Hematopoietic multipotent progenitor cell treated with erythropoietin and hydrocortisone succinate and interleukin-3 and kit ligand, for 8 days (in vitro differentiated cells): ENCODE measurements around the gene ZDHHC20.

Experiments used
- DNase-seq: peaks from one replicate; pipeline ENCODE4 v3.0.0-alpha.2; 2015

Gene ZDHHC20, protein sequence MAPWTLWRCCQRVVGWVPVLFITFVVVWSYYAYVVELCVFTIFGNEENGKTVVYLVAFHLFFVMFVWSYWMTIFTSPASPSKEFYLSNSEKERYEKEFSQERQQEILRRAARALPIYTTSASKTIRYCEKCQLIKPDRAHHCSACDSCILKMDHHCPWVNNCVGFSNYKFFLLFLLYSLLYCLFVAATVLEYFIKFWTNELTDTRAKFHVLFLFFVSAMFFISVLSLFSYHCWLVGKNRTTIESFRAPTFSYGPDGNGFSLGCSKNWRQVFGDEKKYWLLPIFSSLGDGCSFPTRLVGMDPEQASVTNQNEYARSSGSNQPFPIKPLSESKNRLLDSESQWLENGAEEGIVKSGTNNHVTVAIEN

DNA sequence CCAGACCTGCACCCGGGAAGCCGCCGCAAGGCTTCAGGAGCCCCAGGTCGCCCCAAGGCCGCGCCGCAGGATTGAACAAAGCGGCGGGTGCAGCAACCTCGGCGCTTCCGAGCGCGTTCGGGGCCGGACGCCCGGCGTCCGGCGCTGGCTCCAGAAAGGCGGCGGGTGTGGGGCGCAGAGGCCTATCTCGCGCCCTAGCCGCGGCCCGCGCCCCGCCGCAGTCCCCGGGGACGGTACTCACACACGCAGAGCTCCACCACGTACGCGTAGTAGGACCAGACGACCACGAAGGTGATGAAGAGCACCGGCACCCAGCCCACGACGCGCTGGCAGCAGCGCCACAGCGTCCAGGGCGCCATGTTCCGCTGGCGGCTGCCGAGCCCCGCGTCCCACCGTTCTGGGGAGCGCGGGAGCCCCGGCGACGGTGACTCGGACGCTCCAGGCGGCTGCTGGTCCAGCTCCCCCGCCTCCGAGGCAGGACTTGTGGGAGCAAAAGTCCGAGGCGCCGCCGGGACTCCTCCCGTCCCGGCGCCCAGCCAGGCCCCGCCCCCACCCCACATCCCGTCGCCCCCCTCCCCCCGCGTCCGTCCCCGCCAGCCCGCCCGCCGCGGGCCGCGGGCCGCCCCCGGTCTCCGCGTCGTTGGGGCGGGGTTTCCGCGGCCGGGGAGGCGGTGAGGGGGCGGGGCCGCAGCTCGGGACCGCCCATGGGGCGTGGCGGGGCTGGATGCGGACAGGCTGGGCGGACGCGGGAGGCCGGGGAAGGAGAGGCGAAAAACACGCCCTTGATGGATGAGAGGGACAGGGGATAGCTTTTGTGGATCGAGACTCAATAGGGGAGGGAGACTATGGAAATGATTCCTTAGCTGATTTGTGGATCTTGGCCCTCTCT, at the start of gene ZDHHC20:
ZDHHC20 (minus strand) TSS at position 491 of the 889 bp plus-strand sequence; CDS start at position 359, 132 bp downstream.
- peak; percentile 85 for DNase-seq

DNA sequence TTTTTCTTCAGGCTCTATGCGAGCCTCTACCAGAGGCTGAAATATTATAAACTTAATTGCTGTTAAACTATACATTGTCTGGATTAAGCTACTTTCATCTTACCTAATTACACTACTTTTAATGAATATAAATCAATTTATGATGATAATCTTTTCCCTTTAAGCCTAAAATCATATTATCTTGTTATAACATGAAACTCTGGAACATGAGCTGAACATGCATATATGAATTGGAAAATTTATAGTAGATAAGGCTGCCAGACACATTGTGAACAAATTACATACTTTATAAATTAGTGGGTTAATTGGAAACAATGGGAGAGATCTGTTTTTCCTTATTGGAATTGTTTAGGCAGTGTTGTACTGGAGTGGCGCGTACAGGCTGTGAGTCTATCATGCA, 45.3 kb upstream of the ZDHHC20 start:
- no peak for DNase-seq

DNA sequence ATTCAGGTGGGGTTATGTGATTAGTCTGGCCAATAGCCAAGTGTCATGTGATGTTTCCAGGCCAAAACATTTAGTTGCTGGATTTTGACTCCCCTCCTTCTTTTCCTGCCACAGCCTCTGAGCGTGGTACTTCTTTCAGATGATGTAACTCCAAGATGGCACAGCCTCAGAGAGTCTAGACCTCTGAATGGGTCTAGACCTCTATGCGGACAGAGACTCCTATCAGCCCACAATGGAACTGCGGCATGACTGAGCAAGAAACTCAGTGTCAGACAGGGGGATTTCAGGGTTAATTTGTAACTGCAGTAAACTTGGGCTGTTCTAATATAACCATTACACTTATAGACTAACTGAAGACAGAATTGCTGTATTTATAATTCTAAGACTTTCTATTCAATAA, 42.6 kb upstream of the ZDHHC20 start:
- no peak for DNase-seq

DNA sequence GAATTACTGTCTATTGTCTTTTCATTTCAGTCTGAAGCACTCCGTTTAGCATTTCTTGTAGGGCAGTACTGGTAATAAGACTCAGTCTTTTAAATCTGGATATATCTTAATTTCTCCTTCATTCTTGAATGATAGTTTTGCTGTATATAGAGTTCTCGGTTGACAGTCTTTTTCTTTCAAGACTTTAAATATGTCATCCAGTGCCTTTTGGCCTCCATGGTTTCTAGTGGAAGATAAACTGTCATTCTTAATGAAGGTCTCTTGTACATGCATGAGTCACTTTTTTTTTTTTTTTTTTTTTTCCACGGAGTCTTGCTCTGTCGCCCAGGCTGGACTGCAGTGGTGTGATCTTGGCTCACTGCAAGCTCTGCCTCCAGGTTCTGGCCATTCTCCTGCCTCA, 27.2 kb upstream of the ZDHHC20 start:
- DNase-seq: no peak

DNA sequence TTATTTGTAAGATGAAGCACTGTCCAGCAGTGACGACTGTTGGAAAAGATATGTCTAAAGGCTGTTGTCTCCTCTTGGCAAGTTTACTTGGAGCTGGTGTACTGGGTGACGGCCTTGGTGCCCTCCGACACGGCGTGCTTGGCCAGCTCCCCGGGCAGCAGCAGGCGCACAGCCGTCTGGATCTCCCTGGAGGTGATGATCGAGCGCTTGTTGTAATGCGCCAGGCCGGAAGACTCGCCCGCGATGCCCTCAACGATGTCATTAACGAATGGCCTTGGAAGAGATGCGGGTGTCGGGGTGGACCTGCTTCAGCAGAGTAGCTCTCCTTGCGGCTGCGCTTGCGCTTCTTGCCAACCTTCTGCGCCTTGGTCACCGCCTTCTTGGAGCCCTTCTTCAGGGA, 24.6 kb upstream of the ZDHHC20 start:
- no peak for DNase-seq

DNA sequence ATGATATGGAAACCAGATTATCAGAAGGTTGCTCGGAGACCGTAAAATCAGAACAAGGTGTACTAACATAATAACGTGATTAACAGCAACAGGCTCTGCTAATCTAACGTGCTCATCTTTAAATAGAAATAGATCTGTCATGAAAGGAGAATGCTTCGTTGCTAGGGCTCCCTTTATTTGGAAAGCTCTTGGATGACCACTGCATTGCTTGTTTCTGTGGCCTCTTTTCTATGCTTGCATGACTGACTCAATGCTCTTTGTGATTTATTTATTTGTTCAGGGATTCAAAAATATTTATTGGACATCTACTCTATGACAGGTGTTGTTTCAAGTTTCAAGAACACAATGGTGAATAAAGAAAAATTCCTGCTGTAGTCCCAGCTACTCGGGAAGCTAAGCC, 22.3 kb upstream of the ZDHHC20 start:
- no peak for DNase-seq

DNA sequence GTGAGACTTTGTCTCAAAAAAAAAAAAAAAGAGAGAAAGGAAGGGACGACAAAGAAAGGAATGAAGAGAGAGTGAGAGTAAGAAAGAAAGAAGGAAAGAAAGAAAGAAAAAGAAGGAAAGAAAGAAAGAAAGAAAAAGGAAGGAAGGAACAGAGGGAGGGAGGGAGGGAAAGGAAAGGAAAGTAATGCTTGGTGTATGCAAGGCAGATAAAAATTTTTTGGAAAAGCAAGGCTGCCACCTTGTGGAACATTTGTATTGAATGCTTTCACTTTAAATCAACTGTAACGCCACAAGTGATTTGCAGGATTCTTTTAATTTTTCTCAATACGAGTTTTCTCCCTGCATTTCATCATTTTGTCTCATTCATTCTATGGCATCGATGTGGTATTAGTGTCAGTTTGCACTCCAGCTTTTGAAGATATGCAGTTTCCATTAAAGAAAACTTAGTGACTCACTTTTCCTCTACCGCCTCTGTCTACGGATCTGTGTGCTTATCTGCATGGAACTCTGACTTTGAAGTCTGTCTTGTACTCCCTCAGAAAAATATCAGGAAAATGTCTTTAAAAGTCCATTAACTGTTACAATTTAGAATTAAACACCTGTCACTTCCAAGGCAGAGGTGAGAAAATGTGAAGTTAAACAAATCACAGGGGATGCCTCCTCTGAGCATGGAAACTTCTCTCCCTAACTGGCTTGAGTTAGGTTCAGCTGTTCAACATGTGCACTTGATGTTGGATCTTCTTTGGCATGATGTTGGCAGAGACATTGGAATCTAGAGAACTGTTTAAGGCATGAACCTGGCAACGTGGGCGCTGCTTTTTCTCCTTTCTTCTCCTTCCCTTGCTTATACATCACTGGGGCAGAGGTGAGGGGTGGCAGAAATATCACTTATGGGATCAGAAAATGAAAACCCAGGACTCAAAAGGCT, 20.0 kb upstream of the ZDHHC20 start:
- DNase-seq: peak; percentile 91

DNA sequence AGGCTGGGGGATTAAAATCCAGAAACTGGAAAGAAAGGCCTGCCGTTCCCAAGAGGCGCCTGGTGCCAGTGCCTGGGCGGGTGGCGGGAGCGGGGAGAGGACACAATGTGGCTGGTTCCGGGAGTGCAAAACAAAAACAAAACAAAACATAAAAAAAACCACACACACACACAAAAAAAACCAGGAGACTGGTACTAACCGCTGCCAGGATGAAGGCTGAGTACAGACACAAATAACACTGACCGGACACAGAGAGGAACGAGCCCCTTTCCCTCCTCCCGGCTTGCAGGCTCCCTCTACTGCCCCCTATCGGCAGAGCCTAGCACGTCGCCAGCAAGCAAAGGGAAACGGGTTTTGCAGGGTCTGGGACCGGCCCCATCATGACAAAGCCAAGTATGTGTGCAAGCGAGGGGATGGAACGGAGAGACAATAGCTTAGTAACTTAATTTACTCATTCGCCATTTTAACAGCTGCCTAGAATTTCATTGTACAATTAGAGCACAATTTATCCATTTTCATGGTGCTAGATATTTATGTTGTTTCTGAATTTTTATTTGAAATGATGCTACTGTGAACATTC, 17.9 kb upstream of the ZDHHC20 start:
- peak; percentile 92 for DNase-seq

DNA sequence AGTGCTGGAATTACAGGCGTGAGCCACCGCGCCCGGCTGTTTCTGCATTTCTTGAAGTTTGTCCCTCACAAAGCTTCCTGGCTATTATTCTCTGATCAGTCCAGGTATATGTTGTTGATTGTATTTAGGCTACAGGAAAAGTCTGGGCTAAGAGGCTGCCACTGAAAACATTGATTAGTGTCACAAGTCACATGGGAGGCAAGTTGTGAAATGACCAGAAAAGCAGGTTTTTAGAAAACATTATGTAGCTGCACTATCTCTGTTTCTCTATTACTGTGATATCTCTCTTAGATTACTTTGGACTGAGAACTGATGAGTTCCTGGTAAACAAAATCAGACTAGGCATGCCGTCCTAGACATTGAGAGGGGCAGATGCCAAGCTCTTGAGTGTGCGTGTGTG, 16.0 kb upstream of the ZDHHC20 start:
- DNase-seq: no peak

DNA sequence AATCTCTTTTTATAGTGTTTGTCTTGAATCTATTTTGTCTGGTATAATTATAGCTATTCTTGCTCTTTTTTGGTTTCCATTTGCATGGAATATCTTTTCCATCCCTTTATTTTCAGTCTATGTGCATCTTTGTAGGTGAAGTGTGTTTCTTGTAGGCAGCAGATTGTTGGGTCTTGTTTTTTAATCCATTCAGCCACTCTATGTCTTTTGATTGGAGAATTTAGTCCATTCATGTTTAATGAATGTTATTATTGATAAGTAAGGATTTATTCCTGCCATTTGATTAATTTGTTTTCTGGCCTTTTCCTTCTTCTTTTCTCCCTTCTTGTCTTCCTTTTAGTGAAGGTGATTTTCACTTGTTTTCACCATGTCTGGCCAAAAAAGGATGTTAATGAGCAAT, 11.7 kb upstream of the ZDHHC20 start:
- no peak for DNase-seq

DNA sequence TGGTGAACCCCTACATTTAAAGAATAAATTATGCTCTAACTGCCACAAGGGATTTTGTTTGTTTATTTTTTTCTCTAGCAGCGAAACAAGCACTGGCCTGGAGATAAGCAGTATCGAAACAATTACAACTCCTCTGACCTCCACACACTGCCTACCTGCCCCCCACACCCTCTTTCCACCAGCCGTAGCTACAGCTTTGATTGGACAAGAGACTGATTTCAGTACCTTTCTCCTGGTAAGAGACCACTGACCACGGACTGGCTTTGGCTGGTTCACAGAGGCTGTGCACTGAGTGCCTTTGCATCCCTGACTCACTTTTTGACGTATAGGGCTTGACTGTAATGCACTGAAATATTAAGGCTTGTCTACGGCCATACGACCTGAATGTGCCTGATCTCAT, 7.4 kb upstream of the ZDHHC20 start:
- DNase-seq: no peak

DNA sequence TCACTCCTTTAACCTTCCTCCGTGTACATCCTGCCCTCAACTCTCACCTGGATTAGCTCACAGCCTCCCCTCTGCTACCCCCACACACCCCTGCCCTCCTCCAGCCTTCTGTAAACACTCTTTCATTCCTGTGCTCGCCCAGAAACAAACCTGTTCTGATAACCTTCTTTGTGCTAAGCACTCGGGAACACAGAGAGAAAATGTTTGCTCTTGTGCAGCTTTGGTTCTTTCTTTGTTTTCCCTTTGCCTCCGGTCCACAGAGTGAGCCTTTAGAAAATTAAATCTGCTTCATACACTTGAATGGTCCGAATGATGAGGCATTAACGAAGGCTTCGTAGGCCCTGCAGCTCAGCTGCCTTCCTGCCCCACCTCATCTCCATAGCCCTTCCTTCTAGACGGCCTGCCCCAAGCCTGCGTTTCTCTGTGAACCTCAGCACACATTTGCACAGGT, 6.6 kb upstream of the ZDHHC20 start:
- DNase-seq: no peak

DNA sequence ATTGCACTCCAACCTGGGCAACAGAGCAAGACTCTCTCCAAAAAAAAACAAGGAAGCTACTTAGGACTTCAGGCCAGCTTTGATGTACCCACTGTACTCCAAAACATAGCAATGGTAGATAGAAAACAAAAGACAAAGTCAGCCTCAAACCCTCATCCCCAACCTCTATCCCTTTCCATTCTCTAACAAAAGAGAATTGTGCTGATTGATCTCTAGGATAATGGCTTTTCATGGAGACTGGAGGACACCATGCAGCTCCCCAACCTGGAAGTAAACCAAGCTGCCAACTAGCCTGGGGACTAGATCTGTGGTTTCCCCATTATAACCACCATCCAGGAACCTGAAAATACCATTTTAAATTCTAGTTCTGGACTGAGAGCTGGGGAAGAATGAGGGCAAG, 4.3 kb upstream of the ZDHHC20 start:
- no peak for DNase-seq

DNA sequence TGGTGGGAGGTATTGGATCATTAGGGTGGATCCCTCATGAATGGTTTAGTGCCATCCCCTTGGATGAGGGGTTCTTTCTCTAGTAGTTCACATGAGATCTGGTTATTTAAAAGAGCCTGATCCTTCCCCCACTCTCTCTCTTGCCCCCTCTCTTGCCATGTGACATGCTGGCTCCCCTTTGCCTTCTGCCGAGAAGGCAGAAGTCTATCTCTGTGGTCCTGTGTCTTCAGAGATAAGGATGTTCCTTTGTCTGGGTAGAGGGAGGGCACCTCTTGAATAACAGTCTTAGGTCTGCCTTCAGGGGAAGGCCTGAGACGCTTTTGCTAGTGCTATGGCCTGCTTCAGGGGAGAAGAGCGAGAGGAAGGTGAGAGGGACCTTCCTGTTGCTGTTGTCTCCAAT, 2.0 kb upstream of the ZDHHC20 start:
- peak; percentile 96 for DNase-seq

DNA sequence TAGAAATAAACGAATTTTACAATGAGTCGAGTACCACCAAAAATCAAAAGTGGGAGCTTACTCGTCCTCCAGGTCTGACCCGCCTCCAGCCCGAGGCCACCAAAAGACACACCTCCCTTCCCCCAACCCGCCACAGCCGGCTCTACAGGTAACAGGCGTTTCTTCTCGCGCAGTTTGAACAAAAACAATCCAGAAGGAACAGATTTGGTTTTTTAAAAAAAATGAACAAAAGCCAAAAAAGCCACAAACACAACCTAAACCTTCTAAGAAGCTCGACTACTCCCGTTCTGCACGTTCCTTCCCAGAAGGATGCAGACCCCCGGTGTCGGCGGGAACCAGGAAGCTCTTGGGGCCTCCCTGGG, 671 bp downstream of the ZDHHC20 start:
- peak; percentile 59 for DNase-seq

DNA sequence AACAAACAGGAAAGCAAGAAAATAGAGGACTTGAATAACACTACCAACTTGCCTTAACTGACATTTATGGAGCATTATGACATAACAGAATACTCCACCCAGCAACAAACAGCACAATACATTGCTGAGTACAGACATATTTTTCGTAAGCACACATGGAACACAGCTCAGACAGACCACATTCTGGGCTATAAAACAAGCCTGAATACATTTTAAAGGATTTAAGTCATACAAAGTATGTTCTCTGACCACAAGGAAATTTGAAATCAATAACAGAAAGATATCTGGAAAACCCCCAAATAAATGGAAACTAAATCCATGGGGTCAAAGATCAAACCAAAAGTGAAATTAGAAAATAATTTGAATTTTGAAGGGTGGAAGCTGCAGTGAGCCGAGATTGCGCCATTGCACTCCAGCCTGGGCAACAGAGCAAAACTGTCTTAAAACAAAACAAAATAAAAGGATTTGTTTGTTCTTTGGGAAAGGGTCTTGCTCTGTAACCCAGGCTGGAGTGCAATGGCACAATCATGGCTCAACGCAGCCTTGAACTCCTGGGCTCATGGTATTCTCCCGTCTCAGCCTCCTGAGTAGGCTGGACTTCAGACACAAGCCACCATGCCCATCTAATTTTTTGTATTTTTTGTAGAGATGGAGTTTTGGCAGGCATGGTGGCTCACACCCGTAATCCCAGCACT, 5.6 kb downstream of the ZDHHC20 start:
- no peak for DNase-seq

DNA sequence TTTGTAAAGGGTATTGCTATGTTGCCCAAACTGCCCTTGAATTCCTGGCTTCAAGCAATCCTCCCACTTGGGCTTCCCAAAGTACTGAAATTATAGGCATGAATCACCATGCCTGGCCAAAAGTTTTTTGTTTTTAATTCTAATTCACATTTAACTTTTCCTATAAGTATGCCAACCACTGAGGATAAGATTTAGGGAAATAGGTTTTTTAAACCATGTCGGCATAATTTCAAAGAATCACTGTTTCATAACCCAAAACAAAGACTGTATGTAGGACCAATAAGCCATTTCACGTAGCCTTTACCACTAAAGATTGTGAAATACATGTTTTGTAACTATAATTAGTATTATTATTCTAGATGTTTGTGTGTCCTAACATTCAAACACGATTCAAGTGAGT, 8.2 kb downstream of the ZDHHC20 start:
- no peak for DNase-seq

DNA sequence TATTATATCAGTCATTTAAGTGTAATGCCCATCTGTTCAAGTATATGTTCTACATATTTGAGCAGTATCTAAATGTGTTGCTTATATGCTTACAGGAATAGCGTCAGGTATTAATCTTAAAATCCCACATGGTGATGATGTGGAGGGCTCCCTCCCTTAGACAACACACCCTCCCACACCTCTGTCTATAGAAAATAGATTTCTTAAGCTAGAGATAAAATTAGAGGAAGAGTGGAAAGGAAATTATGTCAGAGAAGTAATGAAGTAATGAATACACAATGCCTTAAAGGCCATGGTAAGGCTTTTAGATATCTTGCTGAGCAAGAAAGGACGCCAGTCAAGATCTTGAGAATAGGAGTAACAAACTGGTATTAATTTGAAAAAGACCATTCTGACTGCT, 12.4 kb downstream of the ZDHHC20 start:
- no peak for DNase-seq

DNA sequence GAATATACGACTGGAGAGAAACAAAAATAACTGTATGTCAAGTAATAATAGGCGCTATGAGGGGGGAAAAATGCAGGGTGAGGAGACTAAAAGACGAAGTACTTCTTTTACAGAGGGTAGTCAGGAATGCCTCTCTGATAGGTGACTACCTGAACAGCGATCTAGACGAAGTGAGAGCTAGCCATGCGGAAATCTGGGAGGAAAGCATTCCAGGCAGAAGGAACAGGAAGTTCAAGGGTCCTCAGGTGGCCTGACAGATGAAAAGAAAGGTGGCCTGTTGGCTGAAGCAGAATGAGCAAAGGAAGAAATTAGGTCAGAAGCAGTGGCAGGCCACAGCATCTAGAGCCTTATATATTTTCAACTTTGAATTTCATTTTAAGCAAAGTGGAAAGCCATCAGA, 13.3 kb downstream of the ZDHHC20 start:
- no peak for DNase-seq

DNA sequence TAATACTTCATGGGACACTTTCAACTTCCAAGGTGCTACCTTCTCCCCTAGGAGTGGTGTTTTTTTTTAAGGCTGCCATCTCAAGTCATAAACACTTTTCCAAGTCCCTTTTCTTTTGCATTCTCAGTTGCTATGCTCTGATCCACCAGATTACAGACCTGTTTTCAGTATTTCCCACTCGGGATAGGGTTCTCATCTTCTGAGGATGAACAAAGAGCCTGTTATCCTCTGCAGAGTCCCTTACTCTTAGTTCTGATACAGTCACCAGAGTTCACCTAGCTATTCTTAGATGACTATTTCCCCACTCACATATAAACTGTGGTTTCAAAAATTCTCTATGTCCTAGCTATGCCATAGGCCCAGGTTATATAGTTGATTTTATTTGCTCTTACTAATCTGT, 15.9 kb downstream of the ZDHHC20 start:
- DNase-seq: no peak

DNA sequence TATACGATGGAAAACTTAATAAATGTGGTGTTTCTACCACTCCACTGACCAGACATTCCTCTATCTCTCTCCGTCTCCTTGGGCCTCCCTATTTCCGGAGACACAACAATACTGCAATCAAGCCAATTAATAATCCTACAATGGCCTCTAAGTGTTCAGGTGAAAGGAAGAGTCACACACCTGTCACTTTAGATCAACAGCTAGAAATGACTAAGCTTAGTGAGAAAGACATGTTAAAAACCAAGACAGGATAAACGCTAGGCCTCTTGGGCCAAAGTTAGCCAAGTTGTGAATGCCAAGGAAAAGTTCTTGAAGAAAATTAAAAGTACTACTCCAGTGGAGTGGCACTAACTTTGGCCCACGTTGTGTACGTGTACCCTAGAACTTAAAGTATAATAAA, 22.5 kb downstream of the ZDHHC20 start:
- DNase-seq: no peak

DNA sequence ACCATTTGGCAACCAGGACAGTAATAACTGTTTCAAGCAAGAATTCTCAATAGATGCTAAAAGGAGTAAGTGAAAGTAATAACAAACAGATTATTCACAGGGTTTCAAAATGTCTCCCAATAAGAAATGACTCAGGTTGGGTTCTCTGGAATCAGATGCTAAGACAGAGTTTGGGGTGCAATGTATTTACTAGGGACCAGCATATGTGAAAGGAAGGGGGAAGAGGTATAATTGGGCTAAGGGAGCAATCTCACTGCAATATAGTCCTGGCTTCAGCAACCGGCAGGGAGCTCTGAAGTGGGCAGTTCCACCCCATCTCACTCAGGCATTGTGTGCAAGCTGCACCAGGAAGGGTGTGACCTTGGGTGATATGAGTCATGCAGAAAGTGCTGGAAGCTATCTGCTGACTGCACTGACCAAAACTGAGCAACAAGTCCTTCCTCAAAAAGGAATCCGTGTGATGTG, 23.4 kb downstream of the ZDHHC20 start:
- peak; percentile 90 for DNase-seq
